GM23338 (cell line): ENCODE measurements around the gene MND1.

ENCODE experiments used
- CREB1 ChIP-seq: fragments of 250-450 bp; sonication (Bioruptor Pico); IDR thresholded peaks from 2 replicates; pipeline ENCODE4 v1.5.0; 2020; ENCODE audit warnings: low read depth, mild to moderate bottlenecking, moderate library complexity
- CTCF ChIP-seq, 2 experiments: fragments of 200-600 bp in 1 of 2; sonication (generic) in 1 of 2; conservative IDR thresholded peaks; 2 replicates each; pipeline versions ENCODE4 v1.5.1 to v1.6.1; 2016 to 2017; ENCODE audit warnings: antibody characterized with exemption in 2 of 2, low read depth in 2 of 2, mild to moderate bottlenecking in 2 of 2, moderate library complexity in 1 of 2
- EZH2 ChIP-seq: fragments of 200-600 bp; sonication (generic); IDR thresholded peaks from one replicate; pipeline ENCODE4 v1.8.0; 2017; ENCODE audit warnings: antibody characterized with exemption, mild to moderate bottlenecking, low read depth; ENCODE audit not compliant: unreplicated experiment
- EZH2phosphoT487 ChIP-seq: fragments of 200-600 bp; sonication (generic); IDR thresholded peaks from one replicate; pipeline ENCODE4 v1.8.1; 2018; ENCODE audit warnings: antibody characterized with exemption; ENCODE audit not compliant: unreplicated experiment
- POLR2AphosphoS5 ChIP-seq: IDR thresholded peaks from 2 replicates; pipeline ENCODE4 v1.6.1; 2016; ENCODE audit warnings: antibody characterized with exemption, low read depth
- ZNF114 ChIP-seq: fragments of 250-450 bp; sonication (Bioruptor Pico); IDR thresholded peaks from 2 replicates; pipeline ENCODE4 v1.5.0; 2020; ENCODE audit warnings: mild to moderate bottlenecking, moderate library complexity
- TF ChIP-seq, protein P1 (sequence below): fragments of 250-450 bp; sonication (Bioruptor Pico); IDR thresholded peaks from 2 replicates; pipeline ENCODE4 v1.5.0; 2020; ENCODE audit warnings: mild to moderate bottlenecking, moderate library complexity
- TF ChIP-seq, protein P2 (sequence below): IDR thresholded peaks from one replicate; pipeline ENCODE4 v1.6.1; 2018; ENCODE audit warnings: antibody characterized with exemption; ENCODE audit not compliant: unreplicated experiment

GRCh38 chr4:153324046-153324445, 20.4 kb upstream of the MND1 start:
- TF ChIP-seq CTCF (conservative IDR thresholded peaks at IDR 0.05; ENCODE audit: low read depth in 2 of 2) (no peak), EZH2 (no peak), ZNF114 (CRISPR knock-in tag) (no peak), POLR2AphosphoS5 (no peak), EZH2phosphoT487 (no peak), CREB1 (CRISPR knock-in tag) (no peak)
- TF ChIP-seq, protein P1, sequence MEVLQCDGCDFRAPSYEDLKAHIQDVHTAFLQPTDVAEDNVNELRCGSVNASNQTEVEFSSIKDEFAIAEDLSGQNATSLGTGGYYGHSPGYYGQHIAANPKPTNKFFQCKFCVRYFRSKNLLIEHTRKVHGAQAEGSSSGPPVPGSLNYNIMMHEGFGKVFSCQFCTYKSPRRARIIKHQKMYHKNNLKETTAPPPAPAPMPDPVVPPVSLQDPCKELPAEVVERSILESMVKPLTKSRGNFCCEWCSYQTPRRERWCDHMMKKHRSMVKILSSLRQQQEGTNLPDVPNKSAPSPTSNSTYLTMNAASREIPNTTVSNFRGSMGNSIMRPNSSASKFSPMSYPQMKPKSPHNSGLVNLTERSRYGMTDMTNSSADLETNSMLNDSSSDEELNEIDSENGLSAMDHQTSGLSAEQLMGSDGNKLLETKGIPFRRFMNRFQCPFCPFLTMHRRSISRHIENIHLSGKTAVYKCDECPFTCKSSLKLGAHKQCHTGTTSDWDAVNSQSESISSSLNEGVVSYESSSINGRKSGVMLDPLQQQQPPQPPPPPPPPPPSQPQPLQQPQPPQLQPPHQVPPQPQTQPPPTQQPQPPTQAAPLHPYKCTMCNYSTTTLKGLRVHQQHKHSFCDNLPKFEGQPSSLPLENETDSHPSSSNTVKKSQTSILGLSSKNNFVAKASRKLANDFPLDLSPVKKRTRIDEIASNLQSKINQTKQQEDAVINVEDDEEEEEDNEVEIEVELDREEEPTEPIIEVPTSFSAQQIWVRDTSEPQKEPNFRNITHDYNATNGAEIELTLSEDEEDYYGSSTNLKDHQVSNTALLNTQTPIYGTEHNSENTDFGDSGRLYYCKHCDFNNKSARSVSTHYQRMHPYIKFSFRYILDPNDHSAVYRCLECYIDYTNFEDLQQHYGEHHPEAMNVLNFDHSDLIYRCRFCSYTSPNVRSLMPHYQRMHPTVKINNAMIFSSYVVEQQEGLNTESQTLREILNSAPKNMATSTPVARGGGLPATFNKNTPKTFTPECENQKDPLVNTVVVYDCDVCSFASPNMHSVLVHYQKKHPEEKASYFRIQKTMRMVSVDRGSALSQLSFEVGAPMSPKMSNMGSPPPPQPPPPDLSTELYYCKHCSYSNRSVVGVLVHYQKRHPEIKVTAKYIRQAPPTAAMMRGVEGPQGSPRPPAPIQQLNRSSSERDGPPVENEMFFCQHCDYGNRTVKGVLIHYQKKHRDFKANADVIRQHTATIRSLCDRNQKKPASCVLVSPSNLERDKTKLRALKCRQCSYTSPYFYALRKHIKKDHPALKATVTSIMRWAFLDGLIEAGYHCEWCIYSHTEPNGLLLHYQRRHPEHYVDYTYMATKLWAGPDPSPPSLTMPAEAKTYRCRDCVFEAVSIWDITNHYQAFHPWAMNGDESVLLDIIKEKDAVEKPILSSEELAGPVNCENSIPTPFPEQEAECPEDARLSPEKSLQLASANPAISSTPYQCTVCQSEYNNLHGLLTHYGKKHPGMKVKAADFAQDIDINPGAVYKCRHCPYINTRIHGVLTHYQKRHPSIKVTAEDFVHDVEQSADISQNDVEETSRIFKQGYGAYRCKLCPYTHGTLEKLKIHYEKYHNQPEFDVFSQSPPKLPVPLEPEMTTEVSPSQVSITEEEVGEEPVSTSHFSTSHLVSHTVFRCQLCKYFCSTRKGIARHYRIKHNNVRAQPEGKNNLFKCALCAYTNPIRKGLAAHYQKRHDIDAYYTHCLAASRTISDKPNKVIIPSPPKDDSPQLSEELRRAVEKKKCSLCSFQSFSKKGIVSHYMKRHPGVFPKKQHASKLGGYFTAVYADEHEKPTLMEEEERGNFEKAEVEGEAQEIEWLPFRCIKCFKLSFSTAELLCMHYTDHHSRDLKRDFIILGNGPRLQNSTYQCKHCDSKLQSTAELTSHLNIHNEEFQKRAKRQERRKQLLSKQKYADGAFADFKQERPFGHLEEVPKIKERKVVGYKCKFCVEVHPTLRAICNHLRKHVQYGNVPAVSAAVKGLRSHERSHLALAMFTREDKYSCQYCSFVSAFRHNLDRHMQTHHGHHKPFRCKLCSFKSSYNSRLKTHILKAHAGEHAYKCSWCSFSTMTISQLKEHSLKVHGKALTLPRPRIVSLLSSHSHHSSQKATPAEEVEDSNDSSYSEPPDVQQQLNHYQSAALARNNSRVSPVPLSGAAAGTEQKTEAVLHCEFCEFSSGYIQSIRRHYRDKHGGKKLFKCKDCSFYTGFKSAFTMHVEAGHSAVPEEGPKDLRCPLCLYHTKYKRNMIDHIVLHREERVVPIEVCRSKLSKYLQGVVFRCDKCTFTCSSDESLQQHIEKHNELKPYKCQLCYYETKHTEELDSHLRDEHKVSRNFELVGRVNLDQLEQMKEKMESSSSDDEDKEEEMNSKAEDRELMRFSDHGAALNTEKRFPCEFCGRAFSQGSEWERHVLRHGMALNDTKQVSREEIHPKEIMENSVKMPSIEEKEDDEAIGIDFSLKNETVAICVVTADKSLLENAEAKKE (CRISPR knock-in tag): no peak
- TF ChIP-seq, protein P2, sequence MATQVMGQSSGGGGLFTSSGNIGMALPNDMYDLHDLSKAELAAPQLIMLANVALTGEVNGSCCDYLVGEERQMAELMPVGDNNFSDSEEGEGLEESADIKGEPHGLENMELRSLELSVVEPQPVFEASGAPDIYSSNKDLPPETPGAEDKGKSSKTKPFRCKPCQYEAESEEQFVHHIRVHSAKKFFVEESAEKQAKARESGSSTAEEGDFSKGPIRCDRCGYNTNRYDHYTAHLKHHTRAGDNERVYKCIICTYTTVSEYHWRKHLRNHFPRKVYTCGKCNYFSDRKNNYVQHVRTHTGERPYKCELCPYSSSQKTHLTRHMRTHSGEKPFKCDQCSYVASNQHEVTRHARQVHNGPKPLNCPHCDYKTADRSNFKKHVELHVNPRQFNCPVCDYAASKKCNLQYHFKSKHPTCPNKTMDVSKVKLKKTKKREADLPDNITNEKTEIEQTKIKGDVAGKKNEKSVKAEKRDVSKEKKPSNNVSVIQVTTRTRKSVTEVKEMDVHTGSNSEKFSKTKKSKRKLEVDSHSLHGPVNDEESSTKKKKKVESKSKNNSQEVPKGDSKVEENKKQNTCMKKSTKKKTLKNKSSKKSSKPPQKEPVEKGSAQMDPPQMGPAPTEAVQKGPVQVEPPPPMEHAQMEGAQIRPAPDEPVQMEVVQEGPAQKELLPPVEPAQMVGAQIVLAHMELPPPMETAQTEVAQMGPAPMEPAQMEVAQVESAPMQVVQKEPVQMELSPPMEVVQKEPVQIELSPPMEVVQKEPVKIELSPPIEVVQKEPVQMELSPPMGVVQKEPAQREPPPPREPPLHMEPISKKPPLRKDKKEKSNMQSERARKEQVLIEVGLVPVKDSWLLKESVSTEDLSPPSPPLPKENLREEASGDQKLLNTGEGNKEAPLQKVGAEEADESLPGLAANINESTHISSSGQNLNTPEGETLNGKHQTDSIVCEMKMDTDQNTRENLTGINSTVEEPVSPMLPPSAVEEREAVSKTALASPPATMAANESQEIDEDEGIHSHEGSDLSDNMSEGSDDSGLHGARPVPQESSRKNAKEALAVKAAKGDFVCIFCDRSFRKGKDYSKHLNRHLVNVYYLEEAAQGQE: no peak
